Measurements from ENCODE around the gene MATN3.
A peak's percentile ranks its signal among the peaks of the same experiment; 100 is the strongest.

DNA sequence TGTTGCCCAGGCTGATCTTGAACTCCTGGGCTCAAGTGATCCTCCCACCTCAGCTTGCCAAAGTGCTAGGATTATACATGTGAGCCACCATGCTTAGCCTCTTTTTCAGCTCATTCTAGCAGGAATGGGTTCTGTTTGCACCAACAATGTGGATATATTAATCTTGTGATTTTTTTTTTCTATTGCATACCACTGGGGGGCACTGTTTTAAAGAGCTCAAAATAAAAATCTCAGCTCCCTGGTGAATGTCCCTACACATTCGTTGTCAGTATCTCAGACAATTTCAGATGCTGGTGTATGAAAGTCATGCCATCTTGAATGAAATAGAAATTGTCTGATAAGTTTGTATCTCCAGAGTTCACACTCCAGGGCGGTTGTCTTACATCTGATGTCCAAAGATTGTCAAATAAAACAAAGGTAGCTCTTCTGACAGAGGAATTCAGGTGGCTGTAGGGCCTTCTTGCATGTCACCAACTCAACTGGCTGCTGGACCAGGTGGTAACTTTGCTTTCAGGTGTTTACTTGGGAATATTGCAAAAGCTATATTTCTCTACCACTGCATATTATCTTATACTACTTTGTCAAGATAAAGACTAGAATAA is 3.1 kb upstream of the MATN3 start:
- TF ChIP-seq, protein P1, sequence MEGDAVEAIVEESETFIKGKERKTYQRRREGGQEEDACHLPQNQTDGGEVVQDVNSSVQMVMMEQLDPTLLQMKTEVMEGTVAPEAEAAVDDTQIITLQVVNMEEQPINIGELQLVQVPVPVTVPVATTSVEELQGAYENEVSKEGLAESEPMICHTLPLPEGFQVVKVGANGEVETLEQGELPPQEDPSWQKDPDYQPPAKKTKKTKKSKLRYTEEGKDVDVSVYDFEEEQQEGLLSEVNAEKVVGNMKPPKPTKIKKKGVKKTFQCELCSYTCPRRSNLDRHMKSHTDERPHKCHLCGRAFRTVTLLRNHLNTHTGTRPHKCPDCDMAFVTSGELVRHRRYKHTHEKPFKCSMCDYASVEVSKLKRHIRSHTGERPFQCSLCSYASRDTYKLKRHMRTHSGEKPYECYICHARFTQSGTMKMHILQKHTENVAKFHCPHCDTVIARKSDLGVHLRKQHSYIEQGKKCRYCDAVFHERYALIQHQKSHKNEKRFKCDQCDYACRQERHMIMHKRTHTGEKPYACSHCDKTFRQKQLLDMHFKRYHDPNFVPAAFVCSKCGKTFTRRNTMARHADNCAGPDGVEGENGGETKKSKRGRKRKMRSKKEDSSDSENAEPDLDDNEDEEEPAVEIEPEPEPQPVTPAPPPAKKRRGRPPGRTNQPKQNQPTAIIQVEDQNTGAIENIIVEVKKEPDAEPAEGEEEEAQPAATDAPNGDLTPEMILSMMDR (IDR thresholded peaks at IDR 0.05) = peak; percentile 58 to 76 (median 73)
- no peak for TF ChIP-seq POLR2A (IDR thresholded peaks at IDR 0.05)

All from testis (tissue), 2 donors.